ENCODE measurements around the gene PERM1. TPM values are rescaled to one million over a fixed set of nuclear protein-coding genes. Genes with fewer than 3 reads are reported as not detected.
"Not testable (repeated sequence)": the region's sequence is repeated elsewhere in the genome, so short reads cannot be mapped to it uniquely, and the experiment has no call there.

The PERM1 gene
- not detected for total RNA-seq
- 0.37 TPM for polyA plus RNA-seq (2013, experiment 1 of 2)
- 0.80 TPM for polyA plus RNA-seq (2013, experiment 2 of 2)
- 0 to 0.23 (median 0) reads per million in 172 experiments for total RNA-seq

- Mint-ChIP-seq H3K27me3 (peaks cover 22% of the 10 kb centered on the region), H3K36me3 (ENCODE audit: low read depth) (no peaks in the 10 kb centered on the region), H3K4me3 (peak within 1 kb of the TSS; percentile 15), H3K27ac (no peak within 1 kb of the TSS), H3K9me3 (no peaks in the 10 kb centered on the region), H3K4me1 (ENCODE audit: low read depth) (no peaks in the 10 kb centered on the region)
- peak in 1 of 14 experiments; percentile 32 for DNase-seq
- Histone ChIP-seq H3K4me1 (ENCODE audit: insufficient read depth, low read length) (peaks cover 3% of the 10 kb centered on the region), H3K27me3 (ENCODE audit: control insufficient read depth in 1 of 2, insufficient read depth in 2 of 2, low read length in 2 of 2) (peaks cover 0 to 14% of the 10 kb centered on the region in 2 experiments), H3K4me3 (ENCODE audit: low read length) (no peak within 1 kb of the TSS), H3K36me3 (ENCODE audit: insufficient read depth, low read length) (no peaks in the 10 kb centered on the region), H3K27ac (ENCODE audit: low read depth in 1 of 2, low read length in 2 of 2) (no peak within 1 kb of the TSS), H3K9me3 (ENCODE audit: control insufficient read depth in 1 of 2, insufficient read depth in 1 of 2, low read length in 2 of 2) (peaks cover 0 to 3% of the 10 kb centered on the region in 2 experiments)
- CTCF ChIA-PET: interaction anchor here (2.5 kb wide), 1 partner anchor 20 kb away, joined by 7 read pairs; no protein-coding TSS in a partner anchor
- TF ChIP-seq CTCF (IDR thresholded peaks at IDR 0.05): no peak
- intact Hi-C loops (cut with DNase I, micrococcal nuclease): loop anchor here in 1 of 2 experiments (5.0 kb wide), 1 partner anchor 310 kb away; no protein-coding TSS in a partner anchor
- POLR2A ChIA-PET: no interaction called here
- ATAC-seq (ENCODE audit: poor library complexity): no peak
Measured at GRCh38 chr1:981955-982558, at the start of gene PERM1. Gene PERM1, minus strand, starts transcription at chr1:982093. Its CDS starts 1,064 bp downstream, at chr1:981029.

DNA sequence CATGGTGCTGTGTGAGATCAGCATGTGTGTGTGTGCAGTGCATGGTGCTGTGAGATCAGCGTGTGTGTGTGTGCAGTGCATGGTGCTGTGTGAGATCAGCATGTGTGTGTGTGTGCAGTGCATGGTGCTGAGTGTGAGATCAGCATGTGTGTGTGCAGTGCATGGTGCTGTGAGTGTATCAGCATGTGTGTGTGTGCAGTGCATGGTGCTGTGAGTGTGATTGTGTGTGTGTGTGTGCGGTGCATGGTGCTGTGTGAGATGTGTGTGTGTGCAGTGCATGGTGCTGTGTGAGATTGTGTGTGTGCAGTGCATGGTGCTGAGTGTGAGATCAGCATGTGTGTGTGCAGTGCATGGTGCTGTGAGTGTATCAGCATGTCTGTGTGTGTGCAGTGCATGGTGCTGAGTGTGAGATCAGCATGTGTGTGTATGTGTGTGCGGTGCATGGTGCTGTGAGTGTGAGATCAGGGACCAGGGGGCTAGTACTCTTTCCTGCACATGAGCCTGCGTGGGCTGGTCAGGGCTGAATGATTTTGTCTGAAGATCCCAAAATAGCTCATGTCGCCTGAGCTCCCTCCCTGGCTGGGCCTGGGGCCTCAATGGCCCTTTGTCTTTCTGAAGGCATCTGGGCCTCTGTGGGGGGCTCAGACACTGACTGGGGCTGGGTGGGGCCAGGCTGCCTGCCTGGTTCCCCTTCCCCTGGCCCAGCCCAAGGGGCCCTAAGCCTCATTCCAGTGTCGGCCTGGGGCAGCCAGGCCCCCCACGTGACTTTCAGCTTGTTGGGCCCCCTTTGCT, 49.2 kb upstream of the PERM1 start:
- H3K4me3 Mint-ChIP-seq; ATAC-seq (ENCODE audit: poor library complexity); H3K4me1 Mint-ChIP-seq (ENCODE audit: low read depth); POLR2A ChIA-PET; DNase-seq; H3K4me3 ChIP-seq (ENCODE audit: low read length); H3K27ac Mint-ChIP-seq; H3K27ac ChIP-seq (ENCODE audit: low read depth in 1 of 2, low read length in 2 of 2); H3K36me3 Mint-ChIP-seq (ENCODE audit: low read depth); H3K9me3 Mint-ChIP-seq; H3K36me3 ChIP-seq (ENCODE audit: insufficient read depth, low read length): not testable (repeated sequence)
- CTCF ChIA-PET: interaction anchor here (0.6 kb wide), 1 partner anchor 18 kb away, joined by 3 read pairs; no protein-coding TSS in a partner anchor
- Histone ChIP-seq H3K27me3 (ENCODE audit: control insufficient read depth in 1 of 2, insufficient read depth in 2 of 2, low read length in 2 of 2) (peaks cover 30 to 32% of the 10 kb centered on the region in 2 experiments), H3K4me1 (ENCODE audit: insufficient read depth, low read length) (peaks cover 21% of the 10 kb centered on the region), H3K9me3 (ENCODE audit: control insufficient read depth in 1 of 2, insufficient read depth in 1 of 2, low read length in 2 of 2) (peaks cover 0 to 27% of the 10 kb centered on the region in 2 experiments)
- H3K27me3 Mint-ChIP-seq: peaks cover 19% of the 10 kb centered on the region
- intact Hi-C loops (cut with DNase I, micrococcal nuclease): loop anchor here (5.0 to 10.0 kb wide), 3 partner anchors 261 to 411 kb away; partner anchors contain the start of genes ACAP3 (in 1 of the 2) and PUSL1 (in 1 of the 2)

DNA sequence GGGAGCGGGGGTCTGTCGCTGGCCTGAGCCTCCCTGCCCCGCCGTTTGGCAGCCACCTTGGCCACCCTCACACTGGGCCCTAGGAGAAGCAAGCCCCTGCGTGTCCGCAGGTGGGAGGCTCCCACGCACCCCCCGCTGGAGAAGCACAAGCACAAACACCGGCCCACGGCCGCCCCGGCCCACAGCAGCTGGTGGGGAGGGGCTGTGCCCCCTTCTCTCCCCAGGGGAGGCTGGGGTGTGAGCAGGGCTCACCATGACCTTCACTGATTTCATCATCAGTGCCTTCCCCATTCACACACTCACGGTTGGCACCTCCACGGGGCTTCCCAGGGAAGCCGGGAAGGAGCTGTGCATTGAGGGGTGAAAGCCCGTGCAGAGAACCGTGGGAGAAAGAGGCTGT, 45.9 kb upstream of the PERM1 start:
- Mint-ChIP-seq H3K4me3 (no peak overlapping the region), H3K27me3 (peaks cover 9% of the 10 kb centered on the region), H3K9me3 (no peaks in the 10 kb centered on the region), H3K27ac (no peak overlapping the region), H3K4me1 (ENCODE audit: low read depth) (peaks cover 8% of the 10 kb centered on the region), H3K36me3 (ENCODE audit: low read depth) (no peaks in the 10 kb centered on the region)
- Histone ChIP-seq H3K27ac (ENCODE audit: low read depth in 1 of 2, low read length in 2 of 2) (no peak overlapping the region), H3K36me3 (ENCODE audit: insufficient read depth, low read length) (no peaks in the 10 kb centered on the region), H3K27me3 (ENCODE audit: control insufficient read depth in 1 of 2, insufficient read depth in 2 of 2, low read length in 2 of 2) (peaks cover 12 to 15% of the 10 kb centered on the region in 2 experiments), H3K4me1 (ENCODE audit: insufficient read depth, low read length) (peaks cover 9% of the 10 kb centered on the region), H3K4me3 (ENCODE audit: low read length) (no peak overlapping the region), H3K9me3 (ENCODE audit: control insufficient read depth in 1 of 2, insufficient read depth in 1 of 2, low read length in 2 of 2) (peaks cover 0 to 14% of the 10 kb centered on the region in 2 experiments)
- intact Hi-C loops (cut with DNase I, micrococcal nuclease): no loop called here
- ChIA-PET CTCF (no interaction called here), POLR2A (no interaction called here)
- DNase-seq (no peak), ATAC-seq (ENCODE audit: poor library complexity) (no peak)
- TF ChIP-seq CTCF (IDR thresholded peaks at IDR 0.05): no peak
